ENCODE data around the gene OSBP2. TPM values are rescaled to one million over a fixed set of nuclear protein-coding genes. Genes with fewer than 3 reads are reported as not detected.

The OSBP2 gene
- total RNA-seq, 6 experiments from 2014 or later = 0.31 to 3.4 (median 0.93) TPM

GRCh38 chr22:30893434-30894370 is 199.0 kb downstream of the OSBP2 start:
- ATAC-seq (no peak), DNase-seq (no peak)
- intact Hi-C loops (cut with DNase I) = no loop called here
- H3K36me3 ChIP-seq = no peaks in the 10 kb centered on the region
- H3K9me3 ChIP-seq = no peaks in the 10 kb centered on the region
- no peaks in the 10 kb centered on the region for H3K27me3 ChIP-seq
- TF ChIP-seq POLR2A (IDR thresholded peaks at IDR 0.05) (no peak), CTCF (IDR thresholded peaks at IDR 0.05) (no peak)
- WGBS (ENCODE audit: insufficient coverage, low coverage, low lambda C conversion rate, missing lambda C conversion rate) = 74% methylated on average over 10 of the region's 23 CpGs
- no peak overlapping the region for H3K27ac ChIP-seq
- H3K4me1 ChIP-seq = peaks cover 0 to 6% (median 0%) of the 10 kb centered on the region in 4 donors
- H3K4me3 ChIP-seq = no peak overlapping the region

GRCh38 chr22:30894371-30894740 is 199.7 kb downstream of the OSBP2 start:
- no peaks in the 10 kb centered on the region for H3K36me3 ChIP-seq
- H3K9me3 ChIP-seq = no peaks in the 10 kb centered on the region
- no peak overlapping the region for H3K4me3 ChIP-seq
- no peak overlapping the region for H3K27ac ChIP-seq
- ATAC-seq = no peak
- intact Hi-C loops (cut with DNase I) = no loop called here
- WGBS (ENCODE audit: insufficient coverage, low coverage, low lambda C conversion rate, missing lambda C conversion rate) = 75% methylated on average over 1 of the region's 3 CpGs
- peaks cover 0 to 5% (median 0%) of the 10 kb centered on the region in 4 donors for H3K4me1 ChIP-seq
- H3K27me3 ChIP-seq = no peaks in the 10 kb centered on the region
- peak in 1 of 3 donors; percentile 2 for DNase-seq
- no peak for TF ChIP-seq CTCF (IDR thresholded peaks at IDR 0.05)
- no peak for TF ChIP-seq POLR2A (IDR thresholded peaks at IDR 0.05)

DNA sequence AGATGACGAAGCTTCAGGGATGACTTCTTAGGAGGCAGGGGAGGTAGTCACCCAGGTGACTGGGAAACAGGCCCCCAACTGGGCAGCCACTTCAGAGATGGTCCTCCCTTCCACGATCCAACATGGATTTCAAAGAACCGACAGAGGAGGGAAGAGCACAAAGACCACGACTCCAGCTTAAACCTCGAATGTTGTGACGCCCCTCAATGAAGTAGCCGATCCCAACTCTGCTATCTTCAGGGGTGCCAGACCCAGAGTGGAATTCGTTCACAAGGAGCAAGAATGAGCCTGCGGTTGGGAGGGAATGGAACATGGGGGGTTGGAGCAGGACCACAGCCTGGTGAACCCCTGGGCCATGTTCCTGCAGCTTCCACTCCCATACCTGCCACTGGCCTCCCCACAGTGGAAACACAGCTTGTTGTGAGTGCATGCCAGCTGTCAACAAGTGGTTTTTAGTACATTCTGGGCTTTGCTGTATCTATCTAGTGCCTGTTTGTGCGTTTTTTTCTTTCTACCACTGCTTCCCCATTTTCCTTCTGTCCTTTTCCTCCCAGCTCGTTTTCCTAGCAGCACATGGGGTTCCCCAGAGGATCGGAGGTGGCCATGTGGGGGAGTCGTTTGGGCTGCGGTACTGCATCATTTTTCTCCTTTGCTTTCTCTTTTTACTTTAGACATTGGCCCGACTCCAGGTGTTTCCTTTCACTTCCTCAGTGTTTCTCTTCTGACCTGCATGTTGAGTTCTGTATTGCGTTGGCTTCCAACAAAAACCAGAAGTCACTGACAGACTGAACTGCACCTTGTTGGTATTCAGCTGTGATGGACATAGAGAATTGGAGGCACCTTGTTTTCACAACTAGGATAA is 208.1 kb downstream of the OSBP2 start:
- 73% methylated on average over 11 of the region's 16 CpGs for WGBS (ENCODE audit: insufficient coverage, low coverage, low lambda C conversion rate, missing lambda C conversion rate)
- Histone ChIP-seq H3K27ac (no peak overlapping the region), H3K4me3 (no peak overlapping the region), H3K4me1 (no peaks in the 10 kb centered on the region), H3K27me3 (no peaks in the 10 kb centered on the region), H3K9me3 (no peaks in the 10 kb centered on the region), H3K36me3 (no peaks in the 10 kb centered on the region)
- TF ChIP-seq CTCF (IDR thresholded peaks at IDR 0.05) (no peak), POLR2A (IDR thresholded peaks at IDR 0.05) (no peak)
- DNase-seq (peak in 1 of 3 donors; percentile 22), ATAC-seq (no peak)
- intact Hi-C loops (cut with DNase I) = no loop called here

GRCh38 chr22:30903876-30904460 is 209.3 kb downstream of the OSBP2 start:
- 97% methylated on average over 5 of the region's 6 CpGs for WGBS (ENCODE audit: insufficient coverage, low coverage, low lambda C conversion rate, missing lambda C conversion rate)
- ATAC-seq = no peak
- Histone ChIP-seq H3K27ac (no peak overlapping the region), H3K9me3 (no peaks in the 10 kb centered on the region), H3K36me3 (no peaks in the 10 kb centered on the region), H3K27me3 (no peaks in the 10 kb centered on the region), H3K4me1 (no peaks in the 10 kb centered on the region), H3K4me3 (no peak overlapping the region)
- DNase-seq = peak in 1 of 3 donors; percentile 26
- intact Hi-C loops (cut with DNase I) = no loop called here
- TF ChIP-seq POLR2A (IDR thresholded peaks at IDR 0.05) (no peak), CTCF (IDR thresholded peaks at IDR 0.05) (no peak)

Data from right lobe of liver (tissue), 6 donors.